ENCODE data around the gene PPP1R16B.
A peak's percentile ranks its signal among the peaks of the same experiment; 100 is the strongest.

The PPP1R16B gene

DNA sequence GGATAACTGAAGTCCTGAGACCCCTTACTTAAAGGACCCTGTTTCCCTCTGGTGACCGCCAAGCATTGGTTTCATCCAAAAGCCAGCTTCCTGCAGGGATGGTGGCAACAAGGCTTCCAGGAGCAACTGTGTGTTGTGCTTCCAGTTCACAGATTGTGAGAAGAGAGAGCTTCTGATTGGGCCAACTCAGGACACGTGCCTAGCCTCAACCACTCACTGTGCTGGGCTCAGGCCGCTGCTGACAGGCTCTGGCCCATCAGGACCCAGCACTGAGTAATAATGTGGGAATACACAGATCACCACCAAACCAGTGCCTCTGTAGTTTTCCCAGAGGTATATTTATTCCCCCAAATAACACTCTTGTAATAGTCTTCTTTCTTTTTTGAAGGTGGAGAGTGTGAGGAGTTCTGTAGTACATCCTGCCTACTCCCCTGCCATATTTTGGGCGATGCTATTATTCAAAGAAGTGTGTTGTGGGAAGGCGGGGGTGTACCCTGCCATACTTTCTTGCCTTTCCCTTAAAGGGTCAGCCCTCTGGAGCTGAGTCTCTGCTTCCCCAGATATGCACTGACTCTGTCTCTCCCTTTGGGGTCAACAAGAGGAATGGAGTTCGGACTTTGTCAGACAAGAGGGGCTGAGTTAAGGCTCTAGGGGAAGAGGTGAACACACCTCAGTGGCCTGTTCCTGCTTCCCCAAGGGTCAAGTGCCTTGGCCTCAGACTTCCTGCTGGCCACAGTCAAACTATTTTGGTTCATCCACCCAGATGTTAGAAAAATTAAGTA is 23.2 kb downstream of the PPP1R16B start:
- no peak for DNase-seq

- DNase-seq: no peak
These were observed 23.9 kb downstream of the PPP1R16B start for GRCh38 chr20:38829296-38829875.

DNA sequence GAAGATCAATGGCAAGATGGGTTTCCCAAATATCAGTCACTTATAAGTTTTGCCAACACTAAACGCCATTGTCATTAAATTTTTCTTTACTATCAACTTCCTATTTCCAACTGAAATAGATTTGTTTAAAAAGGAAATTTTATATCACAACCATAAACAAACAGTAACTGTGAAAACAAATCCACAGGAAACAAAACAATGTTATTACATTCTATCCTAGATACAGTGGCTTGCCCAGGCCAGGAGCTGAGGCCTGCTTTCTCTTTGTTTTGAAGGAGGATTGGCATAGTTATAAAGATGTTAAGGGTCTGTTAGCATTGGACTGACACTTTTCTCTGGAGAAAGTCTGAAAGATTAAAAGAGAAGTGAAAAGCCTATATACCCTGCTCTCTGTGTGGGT is 24.9 kb downstream of the PPP1R16B start:
- DNase-seq: no peak

DNA sequence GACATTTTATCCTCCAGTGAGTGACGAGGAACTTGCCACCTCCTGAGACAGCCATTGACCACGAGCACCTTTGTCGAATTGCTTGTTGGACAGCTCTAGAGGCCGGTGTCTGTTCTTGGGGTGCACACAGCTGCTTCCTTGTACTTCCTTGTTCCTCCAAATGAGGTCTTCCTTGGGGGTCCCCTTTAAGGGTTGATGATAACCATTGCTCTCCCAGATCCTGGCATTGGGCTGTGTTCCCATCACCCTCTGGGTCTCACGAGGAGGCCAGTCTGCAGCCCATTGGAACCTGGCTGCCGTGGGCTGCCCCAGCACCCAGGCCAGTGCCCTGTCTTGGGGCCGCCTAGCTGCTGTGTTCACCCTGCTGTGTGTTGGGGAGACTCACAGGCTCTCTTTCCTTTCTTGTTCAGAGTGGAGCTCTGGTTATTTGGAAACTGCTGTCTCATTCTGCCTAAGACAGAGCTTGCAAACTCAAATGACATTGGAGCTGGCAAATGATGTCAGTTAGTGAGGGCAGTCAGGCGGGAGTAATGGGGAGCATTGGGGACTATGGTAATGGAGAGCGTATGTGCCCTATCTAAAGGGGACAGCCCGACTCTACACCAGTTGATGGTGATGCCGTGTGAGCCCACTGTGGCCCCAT is 25.7 kb downstream of the PPP1R16B start:
- DNase-seq: no peak

DNA sequence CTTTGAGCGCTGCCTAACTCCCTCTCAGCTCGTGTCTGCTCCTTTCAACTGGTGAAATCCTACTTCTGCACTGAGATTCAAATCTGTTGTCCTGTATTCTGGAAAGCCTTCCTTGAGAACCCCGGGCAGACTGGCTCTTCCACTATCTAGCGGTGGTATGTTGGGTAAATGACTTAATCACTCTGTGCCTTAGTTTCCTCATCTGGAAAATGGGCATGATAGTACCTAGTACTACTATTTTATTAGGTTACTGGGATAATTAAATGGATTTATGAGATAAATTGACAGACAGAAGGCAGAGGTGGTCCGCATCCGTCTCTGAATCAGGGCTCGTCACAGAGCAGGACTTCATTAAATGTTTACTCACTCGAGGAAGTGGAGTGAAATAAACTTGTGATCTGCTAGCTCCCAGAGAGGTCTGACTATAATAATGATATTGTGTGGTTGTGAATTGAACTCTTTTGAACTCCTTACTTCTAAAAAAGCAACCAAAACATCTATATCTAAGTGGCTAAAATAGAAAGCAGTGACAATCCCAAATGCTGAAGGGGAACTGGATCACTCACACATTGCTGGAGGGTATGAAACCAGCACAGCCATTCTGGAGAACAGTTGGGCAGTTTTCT is 26.6 kb downstream of the PPP1R16B start:
- no peak for DNase-seq

- no peak for DNase-seq
These were observed 27.8 kb downstream of the PPP1R16B start for GRCh38 chr20:38833154-38833856.

- peak; percentile 26 for DNase-seq
These were observed 28.3 kb downstream of the PPP1R16B start for GRCh38 chr20:38833857-38834164.

GRCh38 chr20:38834868-38835267 is 29.4 kb downstream of the PPP1R16B start:
- no peak for DNase-seq

- no peak for DNase-seq
These were observed 30.3 kb downstream of the PPP1R16B start for GRCh38 chr20:38835792-38836191.

DNA sequence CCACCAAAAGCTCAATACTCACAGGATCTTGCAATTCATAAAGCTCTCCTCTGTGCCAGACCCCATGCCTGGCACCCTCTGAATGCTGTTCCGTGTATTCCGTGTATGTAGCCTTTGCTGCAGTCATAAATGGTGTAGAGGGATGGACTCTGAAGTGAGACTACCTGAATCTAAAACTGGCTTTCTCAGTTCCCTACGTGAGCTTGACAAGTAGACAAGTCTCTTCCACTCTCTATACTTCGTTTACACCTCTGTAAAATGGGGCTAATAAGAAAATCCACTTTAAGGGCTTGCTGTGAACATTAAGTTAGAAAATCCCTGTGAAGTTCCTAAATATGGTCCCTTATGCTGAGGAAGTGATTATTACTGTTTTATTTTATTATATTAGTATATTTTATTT is 31.5 kb downstream of the PPP1R16B start:
- DNase-seq: no peak

GRCh38 chr20:38838326-38838725 is 32.8 kb downstream of the PPP1R16B start:
- no peak for DNase-seq

- no peak for DNase-seq
These were observed 34.1 kb downstream of the PPP1R16B start for GRCh38 chr20:38839563-38839962.

DNA sequence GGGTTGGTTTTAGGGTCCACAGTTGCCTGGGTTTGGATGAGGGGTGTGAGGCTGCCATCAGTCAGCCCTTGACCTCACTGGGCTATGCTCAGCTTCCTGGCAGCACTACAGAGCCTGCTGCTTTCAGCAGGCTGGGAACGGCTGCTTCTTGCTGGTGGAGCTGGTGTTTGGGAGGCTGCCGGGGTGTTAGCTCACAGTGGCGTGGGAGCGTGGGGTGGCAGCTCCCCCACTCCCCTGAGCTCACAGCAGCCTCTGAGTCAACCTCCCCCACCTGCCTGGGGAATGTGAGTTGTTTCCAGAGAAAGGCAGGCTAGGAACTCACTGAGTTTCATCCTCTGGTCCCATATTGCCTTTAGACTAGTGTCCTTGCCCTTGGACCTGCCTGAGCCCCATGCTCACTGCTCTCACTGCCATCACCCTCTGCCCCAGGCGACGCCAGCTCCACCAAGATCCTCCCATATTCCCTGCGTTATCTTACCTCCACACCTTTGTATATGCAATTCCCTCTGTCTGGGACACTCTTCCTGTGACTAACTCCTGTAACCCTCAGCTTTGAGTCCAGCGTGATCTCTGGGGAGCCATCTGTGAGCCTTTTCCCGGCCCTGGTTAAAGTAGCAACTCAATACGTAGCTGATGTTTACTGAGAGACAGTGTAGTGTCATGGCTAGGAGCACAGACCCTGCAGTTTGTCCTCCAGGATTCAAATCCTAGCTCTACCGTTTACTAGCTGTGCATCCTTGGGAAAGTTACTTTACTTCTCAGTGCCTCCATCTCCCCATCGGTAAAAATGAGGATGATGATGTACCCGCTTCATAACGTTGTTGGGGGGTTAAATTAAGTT is 34.8 kb downstream of the PPP1R16B start:
- DNase-seq: peak; percentile 37

DNA sequence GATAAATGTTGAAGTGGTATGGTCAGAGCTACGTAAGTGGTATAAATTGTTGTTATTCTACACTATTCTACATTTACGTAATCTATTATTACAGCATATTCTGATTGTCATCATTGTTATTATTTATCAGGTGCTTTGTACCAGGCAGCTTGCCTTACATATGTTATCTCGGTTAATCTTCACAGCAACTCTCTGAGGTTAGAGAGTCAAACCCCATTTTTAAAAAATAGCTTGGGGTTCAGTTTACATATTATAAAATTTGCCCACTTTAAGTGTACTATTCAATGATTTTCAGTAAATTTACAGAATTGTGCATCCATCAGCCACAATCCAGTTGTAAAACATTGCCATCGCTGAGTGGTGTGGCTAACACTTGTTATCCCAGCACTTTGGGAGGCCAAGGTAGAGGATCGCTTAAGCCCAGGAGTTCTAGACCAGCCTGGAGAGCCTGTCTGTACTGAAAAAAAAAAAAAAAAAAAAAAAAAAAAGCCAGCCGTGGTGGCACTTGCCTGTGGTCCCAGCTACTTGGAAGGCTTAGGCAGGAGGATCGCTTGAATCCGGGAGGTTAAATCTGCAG is 35.5 kb downstream of the PPP1R16B start:
- DNase-seq: peak; percentile 20

GRCh38 chr20:38841570-38841969 is 36.1 kb downstream of the PPP1R16B start:
- no peak for DNase-seq

DNA sequence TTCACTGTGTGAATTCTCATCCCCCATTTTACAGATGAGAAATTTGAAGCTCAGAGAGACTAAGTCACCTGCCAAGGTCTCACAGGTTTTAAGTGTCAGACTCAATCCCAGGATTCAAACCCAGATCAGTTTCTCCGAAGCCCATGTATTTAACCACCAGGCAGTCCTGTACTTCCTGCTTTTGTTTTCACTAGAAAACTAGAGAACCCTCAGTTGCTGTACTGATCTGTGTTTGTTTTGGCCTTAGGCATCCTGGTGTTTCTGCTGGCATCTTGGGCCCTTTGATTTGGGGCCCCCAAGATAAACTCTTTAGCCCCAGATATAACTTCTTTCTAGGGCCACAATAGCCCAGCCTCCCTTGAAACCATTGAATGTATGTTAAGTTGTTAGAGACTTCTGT is 36.5 kb downstream of the PPP1R16B start:
- no peak for DNase-seq

GRCh38 chr20:38842558-38842981 is 37.1 kb downstream of the PPP1R16B start:
- no peak for DNase-seq

DNA sequence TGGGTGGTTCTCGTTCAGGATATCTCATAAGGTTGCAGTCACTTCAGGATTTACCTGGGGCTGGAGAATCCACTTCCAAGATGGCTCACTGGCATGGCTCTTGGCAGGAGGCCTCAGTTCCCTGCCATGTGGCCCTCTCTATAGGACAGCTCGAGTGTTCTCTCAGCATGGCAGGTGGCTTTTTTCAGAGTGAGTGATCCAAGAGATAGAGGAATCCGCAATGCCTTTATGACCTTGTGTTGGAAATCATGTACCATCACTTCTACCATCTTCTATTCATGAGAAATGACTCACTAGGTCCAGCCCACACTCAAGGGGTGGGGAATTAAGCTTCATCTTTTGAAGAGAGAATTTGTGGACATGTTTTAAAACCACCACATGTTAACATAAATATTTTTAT is 37.8 kb downstream of the PPP1R16B start:
- no peak for DNase-seq

DNA sequence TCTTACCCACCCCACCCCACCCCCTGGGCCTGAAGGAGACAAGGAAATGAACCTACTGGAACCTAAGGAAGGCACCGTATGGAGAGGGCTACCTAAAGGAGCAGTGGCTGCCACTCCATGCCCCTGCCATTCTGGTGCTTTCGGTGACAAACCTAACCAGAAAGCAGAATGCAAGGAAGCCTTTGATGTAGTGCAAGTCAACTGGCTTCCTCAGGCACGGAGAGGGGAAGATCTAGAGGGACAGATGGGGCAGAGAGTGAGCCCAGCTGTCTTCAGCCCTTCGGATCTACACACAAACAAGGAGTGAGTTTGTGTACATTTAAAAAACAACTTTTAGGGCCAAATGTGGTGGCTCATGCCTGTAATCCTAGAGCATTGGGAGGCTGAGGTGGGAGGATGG is 39.5 kb downstream of the PPP1R16B start:
- no peak for DNase-seq

DNA sequence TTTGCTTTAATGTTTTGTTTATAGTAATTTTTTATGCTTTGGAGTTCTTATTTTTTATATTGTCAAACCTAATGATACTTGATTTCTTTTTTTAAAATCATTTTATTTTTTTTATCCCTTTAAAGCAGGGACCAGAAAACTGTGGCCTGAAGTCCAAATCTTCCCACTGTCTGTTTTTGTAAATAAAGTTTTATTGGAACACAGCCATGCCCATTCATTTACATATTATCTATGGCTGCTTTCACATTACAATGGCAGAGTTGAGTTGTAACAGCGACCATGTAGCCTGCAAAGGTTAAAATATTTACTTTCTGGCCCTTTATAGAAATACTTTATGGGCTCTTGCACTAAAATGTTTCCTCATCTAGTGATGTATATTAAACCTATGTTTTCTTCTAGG is 42.3 kb downstream of the PPP1R16B start:
- no peak for DNase-seq

DNA sequence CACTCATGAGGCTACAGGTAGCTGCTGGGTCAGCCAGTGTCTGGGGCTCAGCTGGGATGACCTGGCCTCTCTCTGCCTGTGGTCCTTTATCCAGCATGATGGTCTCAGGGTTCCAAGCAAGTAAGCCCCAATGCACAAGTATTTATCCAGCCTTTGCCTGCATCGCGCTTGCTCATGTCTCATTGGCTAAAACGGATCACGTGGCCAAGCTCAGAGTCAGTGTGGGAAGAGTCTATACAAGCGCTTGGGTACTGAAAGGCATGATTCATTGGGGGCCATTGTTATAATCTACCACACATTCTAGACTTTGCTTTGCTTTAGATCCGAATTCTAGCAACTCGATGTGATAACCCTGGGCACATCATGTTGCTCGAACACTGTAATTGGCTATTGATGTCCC is 48.3 kb downstream of the PPP1R16B start:
- DNase-seq: no peak

DNA sequence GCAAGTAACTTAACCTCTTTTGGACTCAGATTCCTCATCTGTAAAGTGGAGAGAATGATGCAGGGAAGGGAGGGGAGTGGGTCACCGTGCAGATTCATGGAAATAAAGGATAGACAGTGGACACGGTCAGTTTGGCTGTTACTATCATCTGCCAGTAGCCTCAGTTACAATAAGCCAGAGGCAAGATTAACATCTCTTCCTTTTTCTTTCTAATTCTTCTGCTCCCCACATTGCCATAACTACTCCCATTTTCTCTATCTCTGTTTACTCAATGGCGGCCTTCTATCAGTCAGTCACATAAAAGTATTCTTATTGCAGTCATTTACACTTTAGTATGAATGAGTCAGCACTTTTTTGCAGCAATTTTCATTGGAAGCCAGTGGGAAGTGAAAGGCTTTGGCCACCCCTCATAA is 49.2 kb downstream of the PPP1R16B start:
- DNase-seq: no peak
